GM19328 (cell line): ENCODE measurements around the gene XIRP1.

Source experiments
- ATAC-seq: cut with Tn5 transposase; IDR thresholded peaks from one replicate; pipeline ENCODE4 v1.9.1; 2021; ENCODE audit warnings: mild to moderate bottlenecking, moderate library complexity; ENCODE audit not compliant: unreplicated experiment

XIRP1 gene

DNA sequence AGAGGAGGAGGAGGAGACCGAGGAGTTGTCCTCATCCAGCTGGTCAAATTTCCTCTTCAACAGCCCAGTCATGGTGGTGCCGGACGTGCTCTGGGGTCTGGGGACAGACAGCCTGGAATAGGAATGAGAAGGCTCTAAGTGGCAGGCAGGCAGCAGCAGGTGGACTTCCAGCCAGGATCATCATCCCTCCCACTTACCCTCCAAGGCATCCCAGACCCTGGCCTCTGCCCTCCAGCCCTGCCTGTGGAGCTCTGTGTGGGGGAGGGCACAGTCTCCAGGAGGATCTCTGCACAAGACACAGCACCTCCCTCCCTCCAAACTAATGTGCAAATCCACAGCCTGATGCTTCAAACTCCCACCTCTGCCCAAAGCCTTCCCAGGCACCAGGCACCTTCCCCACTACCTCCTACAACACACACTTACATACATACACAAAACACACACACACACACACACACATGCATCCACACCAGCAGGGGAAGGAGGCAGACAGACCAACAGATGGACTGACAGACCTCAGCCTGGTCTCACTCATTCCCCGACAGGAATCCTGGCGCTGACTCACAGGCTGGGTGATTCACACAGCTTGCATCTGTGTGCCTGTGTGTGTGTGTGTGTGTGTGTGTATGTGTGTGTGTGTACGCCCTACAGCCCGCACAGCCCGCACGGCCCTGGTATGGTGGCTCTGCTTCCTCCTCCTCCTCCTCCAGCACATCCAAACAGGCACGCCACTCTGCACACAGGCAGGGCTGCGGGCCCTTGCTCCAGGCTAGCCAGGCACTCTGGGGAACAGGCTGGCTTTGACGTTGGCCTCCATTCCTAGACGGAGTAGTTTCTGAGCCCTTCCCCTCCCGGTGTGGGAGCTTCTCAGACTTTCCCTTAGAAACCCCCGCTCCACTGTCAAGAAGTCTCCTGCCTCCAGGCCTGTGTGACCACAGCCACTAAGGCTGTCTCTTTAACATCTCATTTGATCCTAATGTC is 45.5 kb downstream of the XIRP1 start:
- peak; percentile 4 for ATAC-seq

DNA sequence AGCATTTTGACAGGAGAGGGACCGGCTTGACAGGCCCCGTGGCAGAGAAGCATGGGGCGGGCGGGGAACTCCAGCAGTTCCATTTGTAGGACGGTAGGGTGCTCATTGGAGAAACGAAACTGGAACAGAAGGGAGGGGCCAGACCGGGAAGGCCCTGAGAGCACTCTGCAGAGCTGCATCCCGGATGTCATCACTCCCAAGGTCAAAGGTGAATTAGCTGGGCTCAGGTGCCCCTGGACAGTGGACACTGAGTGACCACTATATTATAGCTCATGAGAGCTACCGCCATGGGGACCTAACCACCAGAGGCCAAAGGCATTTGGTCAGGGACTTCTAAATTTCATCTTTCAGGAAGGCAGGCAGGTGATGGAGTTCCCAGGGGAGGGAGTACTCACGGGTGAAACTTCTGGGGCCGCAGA is 46.3 kb downstream of the XIRP1 start:
- ATAC-seq, result no peak

DNA sequence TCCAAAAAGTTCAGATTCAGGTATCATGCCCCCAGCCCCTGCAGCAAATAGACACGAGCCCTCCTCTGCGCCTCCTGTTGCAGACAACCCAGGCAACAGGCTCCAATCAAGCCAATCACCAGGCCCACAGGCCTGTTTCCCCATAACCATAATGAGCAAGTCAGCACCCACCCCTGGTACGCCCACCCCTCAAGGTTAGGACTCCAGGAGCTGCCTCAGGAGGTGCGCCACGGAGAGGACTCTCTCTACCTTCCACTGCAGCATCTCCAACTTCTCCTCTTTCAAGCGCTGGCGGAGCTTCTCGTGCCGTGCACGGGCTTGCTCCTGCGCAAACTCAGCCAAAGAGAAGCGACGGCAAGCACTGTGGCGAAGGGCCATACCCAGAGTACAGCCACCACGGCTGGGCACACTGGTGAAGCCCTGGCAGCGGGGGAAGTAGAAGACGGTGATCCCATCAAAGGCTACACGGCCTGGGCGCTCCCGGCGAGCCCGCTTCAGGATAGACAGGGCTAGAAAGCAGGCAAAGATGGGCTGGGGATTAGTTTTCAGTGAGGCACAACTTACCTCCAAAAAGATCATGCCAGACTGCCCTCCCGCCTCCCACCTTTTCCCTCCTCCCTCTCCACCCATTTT is 47.5 kb downstream of the XIRP1 start:
- ATAC-seq, result no peak

- no peak for ATAC-seq
These were observed 48.2 kb downstream of the XIRP1 start for GRCh38 chr3:39144095-39144747.

- ATAC-seq, result no peak
These were observed 49.1 kb downstream of the XIRP1 start for GRCh38 chr3:39143051-39143885.

DNA sequence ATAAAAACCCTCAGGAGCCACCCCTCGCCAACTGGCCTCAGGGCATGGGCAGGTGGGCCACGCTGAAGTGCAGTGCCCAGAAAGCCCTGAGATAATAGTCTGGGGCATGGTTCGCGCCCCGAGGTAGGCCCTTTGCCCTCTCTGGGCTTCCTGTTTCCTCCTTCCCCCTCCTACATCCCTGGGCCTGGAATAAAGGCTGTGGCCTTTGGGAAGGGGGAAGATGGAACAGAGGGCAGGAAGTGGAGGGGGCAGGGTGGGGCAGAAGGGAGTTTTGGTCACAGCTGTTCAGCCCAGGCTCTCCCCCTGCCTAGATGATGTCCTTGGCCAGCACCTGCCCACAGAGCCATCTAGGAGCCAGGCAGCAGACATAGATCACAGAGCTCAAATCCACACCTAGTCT is 50.3 kb downstream of the XIRP1 start:
- no peak for ATAC-seq

DNA sequence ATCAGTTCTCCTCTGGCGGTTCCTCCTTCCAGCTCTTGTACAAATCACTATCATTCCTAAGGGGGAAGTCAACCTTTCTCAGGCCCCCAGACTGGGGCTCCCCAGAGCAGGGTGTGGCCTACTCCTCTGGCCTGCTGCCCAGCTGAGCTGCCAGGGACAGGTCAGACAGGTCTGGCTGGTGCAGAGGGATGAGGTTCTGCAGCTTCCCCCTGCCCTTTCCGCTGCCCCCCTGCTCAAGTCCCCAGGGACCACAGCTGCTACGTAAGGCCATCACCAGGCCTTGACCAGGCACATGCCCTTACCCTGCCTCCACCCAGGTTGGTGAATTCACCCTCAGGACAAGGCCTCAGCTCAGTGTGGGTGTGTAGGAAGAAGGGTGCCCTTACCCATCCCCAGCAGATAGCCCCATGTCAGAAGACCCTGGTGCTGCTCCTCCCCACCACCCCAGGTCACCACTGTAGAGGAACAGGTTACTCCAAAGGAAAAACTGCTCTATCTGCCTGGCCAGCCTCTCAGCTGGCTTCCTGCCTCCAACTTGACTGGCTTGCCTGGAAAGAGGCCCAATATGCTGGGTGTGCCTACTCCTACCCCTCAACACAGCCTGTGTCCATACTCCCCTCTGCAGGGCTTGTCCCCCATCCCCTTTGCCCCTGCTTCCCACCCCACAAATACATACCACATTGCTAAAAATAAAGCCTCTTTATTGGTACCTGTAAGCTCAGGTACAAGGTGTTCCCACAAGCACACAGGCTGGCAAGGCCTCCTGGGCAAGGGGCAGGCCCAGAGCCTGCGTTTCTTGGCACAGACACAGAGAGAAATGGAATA is 51.0 kb downstream of the XIRP1 start:
- no peak for ATAC-seq

- no peak for ATAC-seq
These were observed 51.9 kb downstream of the XIRP1 start for GRCh38 chr3:39140341-39140971.

GRCh38 chr3:39139442-39139841 is 53.0 kb downstream of the XIRP1 start:
- ATAC-seq, result no peak

DNA sequence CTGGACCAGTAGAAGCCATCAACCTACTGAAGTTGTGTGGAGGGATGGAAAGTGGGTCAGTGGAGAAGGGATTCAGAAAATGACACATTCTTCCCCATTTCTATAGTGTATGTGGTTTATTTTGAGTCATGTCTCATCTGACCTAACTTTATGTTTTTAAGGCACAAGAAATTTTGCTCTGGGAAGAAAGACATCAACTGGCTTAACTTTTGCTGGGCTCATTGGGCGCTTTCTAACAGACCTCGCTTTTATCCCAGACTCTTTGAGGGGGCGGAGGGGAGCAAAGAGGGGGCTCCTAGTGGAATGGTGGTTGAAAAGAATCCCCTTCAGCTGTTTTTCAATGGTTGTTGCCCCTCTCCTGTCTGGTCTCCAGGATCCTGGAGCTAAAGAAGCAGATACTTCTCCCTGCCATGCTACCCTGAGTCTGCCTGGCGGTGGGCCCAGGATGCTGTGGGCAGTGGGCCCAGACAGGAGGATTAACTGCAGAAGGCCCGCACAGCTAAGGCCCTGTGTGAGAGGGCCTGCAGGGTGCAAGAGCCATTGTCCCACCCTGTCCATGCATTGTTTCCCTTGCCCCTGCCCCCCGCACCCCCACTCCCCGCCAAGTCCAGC is 53.5 kb downstream of the XIRP1 start:
- ATAC-seq, result no peak

GRCh38 chr3:39137991-39138803 is 54.2 kb downstream of the XIRP1 start:
- ATAC-seq, result no peak

DNA sequence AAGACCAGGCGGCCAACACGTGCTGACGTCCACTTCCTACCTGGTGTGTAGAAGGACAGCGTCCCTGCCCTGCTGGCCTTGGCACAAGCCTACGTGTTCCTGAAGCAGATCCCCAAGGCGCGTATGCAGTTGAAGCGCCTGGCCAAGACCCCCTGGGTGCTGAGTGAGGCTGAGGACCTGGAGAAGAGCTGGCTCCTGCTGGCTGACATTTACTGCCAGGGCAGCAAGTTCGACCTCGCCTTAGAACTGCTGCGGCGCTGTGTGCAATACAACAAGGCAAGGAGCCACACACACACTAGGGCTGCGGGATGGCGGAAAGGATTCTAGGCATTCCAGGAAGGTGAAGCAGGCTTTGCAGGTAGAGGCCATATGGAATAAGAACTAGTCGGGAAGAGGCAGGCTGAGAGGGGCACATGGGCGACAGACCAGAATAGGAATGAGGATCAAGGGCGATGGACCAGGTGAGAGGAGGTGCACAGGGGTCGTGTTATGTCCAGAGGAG is 54.9 kb downstream of the XIRP1 start:
- no peak for ATAC-seq

GRCh38 chr3:39136533-39137434 is 55.6 kb downstream of the XIRP1 start:
- no peak for ATAC-seq

- no peak for ATAC-seq
These were observed 57.1 kb downstream of the XIRP1 start for GRCh38 chr3:39135170-39135805.

- no peak for ATAC-seq
These were observed 58.1 kb downstream of the XIRP1 start for GRCh38 chr3:39134305-39134704.

DNA sequence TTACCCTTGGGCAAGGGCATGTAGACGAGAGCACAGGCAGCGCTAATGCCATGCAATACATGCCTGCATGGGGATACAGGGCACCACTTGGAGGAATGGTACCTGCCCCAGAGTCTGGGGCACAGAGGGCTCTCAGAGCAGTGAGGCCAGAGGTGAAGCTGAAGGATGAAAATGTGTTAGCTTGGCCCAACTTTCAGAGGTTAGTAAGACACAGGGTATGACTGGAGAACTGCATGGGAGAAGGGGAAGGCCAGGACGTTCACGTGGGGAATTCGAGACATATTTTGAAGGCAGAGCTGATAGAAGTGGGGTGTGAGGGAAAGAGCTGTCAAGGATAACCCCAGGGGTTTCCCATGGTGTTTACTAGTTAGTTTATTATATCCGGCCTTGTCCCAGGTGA is 58.6 kb downstream of the XIRP1 start:
- no peak for ATAC-seq
